ENCODE data around the gene BCAR3. TPM values are rescaled to one million over a fixed set of nuclear protein-coding genes. Genes with fewer than 3 reads are reported as not detected.
"Not testable (repeated sequence)": the region's sequence is repeated elsewhere in the genome, so short reads cannot be mapped to it uniquely, and the experiment has no call there.

The BCAR3 gene
- total RNA-seq, 3 donors from 2014 or later (not counting 1 experiment from before 2014, with no cell fraction given) = 0.52 to 6.5 (median 2.4) TPM

DNA sequence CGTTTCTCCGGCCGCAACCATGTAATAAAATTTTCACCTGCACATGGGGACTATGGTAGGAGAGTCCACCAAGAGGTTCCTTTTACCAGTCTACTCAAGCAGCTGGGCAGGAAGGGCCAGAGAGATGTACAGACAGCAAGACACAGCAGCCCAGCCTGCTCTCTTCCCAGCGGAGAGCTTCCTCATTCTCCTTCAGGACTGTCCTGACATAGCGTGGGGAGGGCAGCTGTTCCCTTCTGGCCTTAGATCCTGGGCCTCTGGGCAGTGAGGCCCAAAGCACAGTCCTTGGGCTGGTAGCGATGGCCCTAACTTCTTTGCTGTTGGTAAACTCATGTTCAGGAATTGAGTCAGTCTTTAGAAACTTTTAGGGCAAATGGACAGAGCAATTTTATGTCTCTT is 89.1 kb downstream of the BCAR3 start:
- intact Hi-C loops (cut with micrococcal nuclease) = no loop called here
- Mint-ChIP-seq H3K9me3 (no peaks in the 10 kb centered on the region), H3K27me3 (ENCODE audit: low read depth in 2 of 2) (peaks cover 0 to 7% of the 10 kb centered on the region in 2 donors), H3K4me3 (no peak overlapping the region), H3K27ac (peak overlapping the region; percentile 60 to 80), H3K4me1 (peaks cover 19 to 25% of the 10 kb centered on the region in 2 donors), H3K36me3 (no peaks in the 10 kb centered on the region)
- ATAC-seq (no peak), DNase-seq (no peak)
- Histone ChIP-seq H3K4me1 (ENCODE audit: control insufficient read depth, insufficient read depth, low read length) (peaks cover 14% of the 10 kb centered on the region), H3K27ac (ENCODE audit: low read length) (no peak overlapping the region), H3K4me3 (ENCODE audit: low read length) (no peak overlapping the region), H3K36me3 (ENCODE audit: control insufficient read depth, insufficient read depth, low read length) (no peaks in the 10 kb centered on the region), H3K9me3 (ENCODE audit: control insufficient read depth, insufficient read depth, low read length) (no peaks in the 10 kb centered on the region), H3K27me3 (ENCODE audit: control insufficient read depth, insufficient read depth, low read length) (no peaks in the 10 kb centered on the region)
- no peak for TF ChIP-seq CTCF (IDR thresholded peaks at IDR 0.05)
- 91% methylated on average over 6 of the region's 6 CpGs for WGBS (ENCODE audit: insufficient coverage)

- intact Hi-C loops (cut with micrococcal nuclease) = no loop called here
- Mint-ChIP-seq H3K27me3 (ENCODE audit: low read depth in 2 of 2) (peaks cover 0 to 7% of the 10 kb centered on the region in 2 donors), H3K36me3 (no peaks in the 10 kb centered on the region), H3K4me3 (peak overlapping the region; percentile 62), H3K4me1 (peaks cover 19 to 25% of the 10 kb centered on the region in 2 donors), H3K9me3 (no peaks in the 10 kb centered on the region), H3K27ac (peak overlapping the region; percentile 60 to 80)
- Histone ChIP-seq H3K9me3 (ENCODE audit: control insufficient read depth, insufficient read depth, low read length) (no peaks in the 10 kb centered on the region), H3K4me3 (ENCODE audit: low read length) (no peak overlapping the region), H3K4me1 (ENCODE audit: control insufficient read depth, insufficient read depth, low read length) (peaks cover 14% of the 10 kb centered on the region), H3K27me3 (ENCODE audit: control insufficient read depth, insufficient read depth, low read length) (no peaks in the 10 kb centered on the region), H3K36me3 (ENCODE audit: control insufficient read depth, insufficient read depth, low read length) (no peaks in the 10 kb centered on the region), H3K27ac (ENCODE audit: low read length) (peak overlapping the region; percentile 16)
- TF ChIP-seq CTCF (IDR thresholded peaks at IDR 0.05) = no peak
- ATAC-seq = peak; percentile 30 to 66 (median 49)
- 44% methylated on average over 16 of the region's 17 CpGs for WGBS (ENCODE audit: insufficient coverage)
- peak; percentile 24 to 45 for DNase-seq
Measured at GRCh38 chr1:93591676-93592550, 89.7 kb downstream of the BCAR3 start.

- H3K4me3 ChIP-seq (ENCODE audit: low read length); H3K9me3 ChIP-seq (ENCODE audit: control insufficient read depth, insufficient read depth, low read length); DNase-seq; H3K36me3 ChIP-seq (ENCODE audit: control insufficient read depth, insufficient read depth, low read length); H3K27me3 ChIP-seq (ENCODE audit: control insufficient read depth, insufficient read depth, low read length); H3K9me3 Mint-ChIP-seq; intact Hi-C loops (cut with micrococcal nuclease); H3K27me3 Mint-ChIP-seq (ENCODE audit: low read depth in 2 of 2); H3K27ac ChIP-seq (ENCODE audit: low read length); H3K36me3 Mint-ChIP-seq: not testable (repeated sequence)
- peaks cover 19 to 25% of the 10 kb centered on the region in 2 donors for H3K4me1 Mint-ChIP-seq
- peak overlapping the region in 1 of 2 donors; percentile 80 for H3K27ac Mint-ChIP-seq
- peak in 2 of 3 donors; percentile 26 to 57 for ATAC-seq
- H3K4me3 Mint-ChIP-seq = peak overlapping the region; percentile 9
- peaks cover 14% of the 10 kb centered on the region for H3K4me1 ChIP-seq (ENCODE audit: control insufficient read depth, insufficient read depth, low read length)
- WGBS (ENCODE audit: insufficient coverage) = 50% methylated on average over 2 of the region's 3 CpGs
Measured at GRCh38 chr1:93591291-93591675, 90.4 kb downstream of the BCAR3 start.

- H3K4me1 Mint-ChIP-seq = peaks cover 19 to 25% of the 10 kb centered on the region in 2 donors
- peak overlapping the region in 1 of 2 donors; percentile 35 for H3K27ac Mint-ChIP-seq
- no peaks in the 10 kb centered on the region for H3K27me3 Mint-ChIP-seq (ENCODE audit: low read depth in 2 of 2)
- no peaks in the 10 kb centered on the region for H3K36me3 Mint-ChIP-seq
- no peak for TF ChIP-seq CTCF (IDR thresholded peaks at IDR 0.05)
- Histone ChIP-seq H3K9me3 (ENCODE audit: control insufficient read depth, insufficient read depth, low read length) (no peaks in the 10 kb centered on the region), H3K4me1 (ENCODE audit: control insufficient read depth, insufficient read depth, low read length) (peaks cover 14% of the 10 kb centered on the region), H3K4me3 (ENCODE audit: low read length) (no peak overlapping the region), H3K36me3 (ENCODE audit: control insufficient read depth, insufficient read depth, low read length) (no peaks in the 10 kb centered on the region), H3K27me3 (ENCODE audit: control insufficient read depth, insufficient read depth, low read length) (no peaks in the 10 kb centered on the region), H3K27ac (ENCODE audit: low read length) (no peak overlapping the region)
- no peak for DNase-seq
- no peak overlapping the region for H3K4me3 Mint-ChIP-seq
- H3K9me3 Mint-ChIP-seq = no peaks in the 10 kb centered on the region
- no peak for ATAC-seq
- 97% methylated on average over 20 of the region's 20 CpGs for WGBS (ENCODE audit: insufficient coverage)
- intact Hi-C loops (cut with micrococcal nuclease) = no loop called here
Measured at GRCh38 chr1:93588955-93589354, 92.7 kb downstream of the BCAR3 start.

Data from natural killer cell (primary cell).